Suppressor macrophage treated with lipopolysaccharide for 1 hour (primary cell): ENCODE measurements around the gene GJD2.

Experiments
- DNase-seq, 3 donors: peaks; one replicate each; pipeline ENCODE4 v3.0.0-alpha.2; 2020 to 2022

GJD2 gene

GRCh38 chr15:34754674-34755418 lies at the start of gene GJD2:
Gene GJD2 (minus strand): TSS chr15:34754998. CDS start chr15:34754488, 510 bp downstream.
- no peak for DNase-seq

- no peak for DNase-seq
These were observed 49.3 kb upstream of the GJD2 start for GRCh38 chr15:34804113-34804512.

GRCh38 chr15:34802803-34803750 lies 48.3 kb upstream of the GJD2 start:
- no peak for DNase-seq

- DNase-seq: no peak
These were observed 47.6 kb upstream of the GJD2 start for GRCh38 chr15:34802371-34802770.

GRCh38 chr15:34799149-34800101 lies 44.6 kb upstream of the GJD2 start:
- DNase-seq: no peak

- DNase-seq: no peak
These were observed 42.1 kb upstream of the GJD2 start for GRCh38 chr15:34796847-34797435.

GRCh38 chr15:34795267-34796081 lies 40.7 kb upstream of the GJD2 start, which contains the start of gene ACTC1:
Gene ACTC1 (minus strand): TSS chr15:34795549. CDS start chr15:34794808, 741 bp downstream.
- peak in 2 of 3 donors; percentile 3 to 32 for DNase-seq

- no peak for DNase-seq
These were observed 39.9 kb upstream of the GJD2 start for GRCh38 chr15:34794590-34795206.

- no peak for DNase-seq
These were observed 39.1 kb upstream of the GJD2 start for GRCh38 chr15:34793901-34794300.

GRCh38 chr15:34793071-34793470 lies 38.3 kb upstream of the GJD2 start:
- no peak for DNase-seq

- peak; percentile 7 to 62 (median 12) for DNase-seq
These were observed 36.9 kb upstream of the GJD2 start for GRCh38 chr15:34791701-34792100.

- DNase-seq: no peak
These were observed 35.3 kb upstream of the GJD2 start for GRCh38 chr15:34790121-34790520.

- no peak for DNase-seq
These were observed 34.5 kb upstream of the GJD2 start for GRCh38 chr15:34789326-34789725.

- DNase-seq: no peak
These were observed 31.4 kb upstream of the GJD2 start for GRCh38 chr15:34786206-34786605.

GRCh38 chr15:34783991-34784390 lies 29.2 kb upstream of the GJD2 start:
- no peak for DNase-seq

- no peak for DNase-seq
These were observed 28.6 kb upstream of the GJD2 start for GRCh38 chr15:34783431-34783830.

- DNase-seq: no peak
These were observed 28.1 kb upstream of the GJD2 start for GRCh38 chr15:34782901-34783300.

- no peak for DNase-seq
These were observed 25.9 kb upstream of the GJD2 start for GRCh38 chr15:34780725-34781124.

GRCh38 chr15:34776606-34777105 lies 21.9 kb upstream of the GJD2 start:
- DNase-seq: no peak

GRCh38 chr15:34773917-34774316 lies 19.1 kb upstream of the GJD2 start:
- no peak for DNase-seq

- DNase-seq: no peak
These were observed 18.2 kb upstream of the GJD2 start for GRCh38 chr15:34773013-34773412.
